Right lobe of liver (tissue), 6 donors: Measurements from ENCODE around the gene FLAD1. TPM values are rescaled to one million over a fixed set of nuclear protein-coding genes. Genes with fewer than 3 reads are reported as not detected.

Source experiments
- ATAC-seq, 4 donors: fragments of 200-7000 bp; cut with Tn5 transposase; one replicate each; pipeline ENCODE4 v1.9.1; 2020; ENCODE audit warnings: mild to moderate bottlenecking in 4 of 4, moderate library complexity in 4 of 4
- DNase-seq, 3 donors: peaks; one replicate each; pipeline ENCODE4 v3.0.0-alpha.2; 2020
- H3K27ac ChIP-seq, 3 donors: fragments of 200-600 bp; one replicate each; pipeline ENCODE4 v1.8.0; 2022
- H3K27me3 ChIP-seq, 2 donors: fragments of 200-600 bp; one replicate each; pipeline ENCODE4 v1.8.0; 2022
- H3K36me3 ChIP-seq, 4 donors: fragments of 200-600 bp; sonication (generic) in 1 of 4; one replicate each; pipeline versions ENCODE4 v1.5.1 to v1.8.0; 2017 to 2022; ENCODE audit warnings: control low read depth in 1 of 4
- H3K4me1 ChIP-seq, 4 donors: fragments of 200-600 bp; sonication (generic) in 1 of 4; one replicate each; pipeline versions ENCODE4 v1.5.1 to v1.8.0; 2017 to 2022; ENCODE audit warnings: control low read depth in 1 of 4
- H3K4me3 ChIP-seq, 3 donors: fragments of 200-600 bp; one replicate each; pipeline ENCODE4 v1.8.0; 2022
- H3K9me3 ChIP-seq, 4 donors: fragments of 200-600 bp; sonication (generic) in 1 of 4; one replicate each; pipeline versions ENCODE4 v1.5.1 to v1.8.0; 2017 to 2022; ENCODE audit warnings: control low read depth in 1 of 4
- POLR2A ChIP-seq: fragments of 450-650 bp; IDR thresholded peaks from one replicate; pipeline ENCODE4 v1.6.1; 2017; ENCODE audit warnings: antibody characterized with exemption, mild to moderate bottlenecking
- WGBS: methylation state at CpG from one replicate; pipeline ENCODE4 v1.1.6; 2018; ENCODE audit warnings: low coverage, low lambda C conversion rate; ENCODE audit not compliant: insufficient coverage; ENCODE audit errors: missing lambda C conversion rate; 5-methylcytosine and 5-hydroxymethylcytosine counted together
- intact Hi-C, 2 donors: fragments of 100-400 bp; cut with DNase I; formaldehyde crosslinking; loops; one replicate each; pipeline versions ENCODE4 v1.11.2 to v1.14.1; 2022
- total RNA-seq, 6 experiments: library from RNA; depleted of rRNA in 2 of 6; stranded (reverse); fragments of >200 nt in 2 of 6; fragmentation: NEBNext Ultra II Directional in 3 of 6; extraction: Animal tissue kit (Norgen Biotek cat#: 25700) in 3 of 6; gene quantifications; one replicate each; pipeline versions ENCODE4 v1.1.0 to v1.2.4, GENCODE V29; 2016 to 2023
- TF ChIP-seq, protein P1 (sequence below), 4 donors: fragments of 200-600 bp in 3 of 4; fragments of 450-650 bp in 1 of 4; IDR thresholded peaks; one replicate each; pipeline versions ENCODE4 v1.5.1 to v1.8.0; 2016 to 2022; ENCODE audit warnings: antibody characterized with exemption in 4 of 4, mild to moderate bottlenecking in 2 of 4
- donor health status: DM: no; HTN: yes; CAD: no.
- donor health status: DM: no; HTN: no; CAD: no.
- donor health status: DM: no; HTN: no; CAD: no.
- donor health status: DM: no; HTN: yes; CAD: no.
- donor health status: DM: no; HTN: yes; CAD: no.

Gene FLAD1
- total RNA-seq, 6 experiments from 2014 or later, result 18.3 to 33.1 (median 24.6) TPM

DNA sequence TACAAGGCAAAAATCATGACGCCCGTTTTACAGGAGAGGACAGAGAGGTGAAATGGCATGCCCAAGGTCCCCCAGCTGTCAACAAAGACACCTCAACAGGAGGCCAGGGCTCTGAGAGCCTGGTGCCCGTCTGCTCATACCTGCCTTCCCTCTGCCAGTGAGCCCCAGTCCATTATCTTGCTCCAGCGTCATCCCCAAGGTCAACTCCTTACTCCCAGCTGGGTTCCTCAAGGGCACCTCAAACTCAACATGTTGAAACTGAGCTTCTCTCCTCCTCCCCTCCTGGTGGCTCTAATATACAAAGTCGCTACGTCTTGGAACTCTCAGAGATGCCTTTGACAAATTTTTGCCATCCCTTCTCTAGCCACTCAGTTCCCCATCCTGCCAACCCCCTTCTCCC lies 30.5 kb upstream of the FLAD1 start:
- Histone ChIP-seq H3K27ac (no peak overlapping the region), H3K4me1 (peaks cover 0 to 25% (median 4%) of the 10 kb centered on the region in 4 donors)
- TF ChIP-seq, protein P1, sequence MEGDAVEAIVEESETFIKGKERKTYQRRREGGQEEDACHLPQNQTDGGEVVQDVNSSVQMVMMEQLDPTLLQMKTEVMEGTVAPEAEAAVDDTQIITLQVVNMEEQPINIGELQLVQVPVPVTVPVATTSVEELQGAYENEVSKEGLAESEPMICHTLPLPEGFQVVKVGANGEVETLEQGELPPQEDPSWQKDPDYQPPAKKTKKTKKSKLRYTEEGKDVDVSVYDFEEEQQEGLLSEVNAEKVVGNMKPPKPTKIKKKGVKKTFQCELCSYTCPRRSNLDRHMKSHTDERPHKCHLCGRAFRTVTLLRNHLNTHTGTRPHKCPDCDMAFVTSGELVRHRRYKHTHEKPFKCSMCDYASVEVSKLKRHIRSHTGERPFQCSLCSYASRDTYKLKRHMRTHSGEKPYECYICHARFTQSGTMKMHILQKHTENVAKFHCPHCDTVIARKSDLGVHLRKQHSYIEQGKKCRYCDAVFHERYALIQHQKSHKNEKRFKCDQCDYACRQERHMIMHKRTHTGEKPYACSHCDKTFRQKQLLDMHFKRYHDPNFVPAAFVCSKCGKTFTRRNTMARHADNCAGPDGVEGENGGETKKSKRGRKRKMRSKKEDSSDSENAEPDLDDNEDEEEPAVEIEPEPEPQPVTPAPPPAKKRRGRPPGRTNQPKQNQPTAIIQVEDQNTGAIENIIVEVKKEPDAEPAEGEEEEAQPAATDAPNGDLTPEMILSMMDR (IDR thresholded peaks at IDR 0.05), result no peak
- TF ChIP-seq POLR2A, result no peak

DNA sequence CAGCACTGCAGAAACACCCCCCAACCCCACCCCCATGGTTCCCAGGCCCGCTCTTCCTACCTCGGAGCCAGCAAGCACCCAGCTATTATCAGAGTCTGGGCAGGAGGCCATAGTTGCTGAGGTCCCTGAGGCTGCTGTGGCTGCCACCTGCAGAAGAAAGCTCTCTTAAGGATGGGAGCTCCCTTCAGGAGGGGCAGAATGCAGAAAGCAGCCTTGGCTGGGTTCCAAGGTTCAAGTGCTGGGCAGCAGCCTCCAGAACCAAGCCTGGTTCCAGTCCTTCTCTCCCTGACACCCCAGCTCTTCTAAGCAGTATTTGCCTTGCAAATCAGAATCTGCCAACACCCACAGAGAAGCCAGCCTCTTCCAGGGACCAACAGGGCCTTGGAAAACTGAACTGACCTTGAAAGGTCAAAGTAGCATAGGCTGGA lies 29.5 kb upstream of the FLAD1 start:
- DNase-seq, result no peak
- no peak overlapping the region for H3K27ac ChIP-seq
- ATAC-seq, result no peak
- no peaks in the 10 kb centered on the region for H3K9me3 ChIP-seq
- H3K4me1 ChIP-seq, result peaks cover 0 to 25% (median 4%) of the 10 kb centered on the region in 4 donors
- H3K36me3 ChIP-seq, result peaks cover 0 to 4% (median under 1%) of the 10 kb centered on the region in 4 donors
- H3K27me3 ChIP-seq, result no peaks in the 10 kb centered on the region
- WGBS, result 73% methylated on average over 2 of the region's 2 CpGs
- no peak for TF ChIP-seq POLR2A
- intact Hi-C loops, result loop anchor here in 1 of 2 donors (10.0 kb wide), 1 partner anchor 101 kb away; the partner anchor contains the start of gene ADAM15
- no peak overlapping the region for H3K4me3 ChIP-seq

More for the DNA sequence above, 30.5 kb upstream of the FLAD1 start:
- no peak overlapping the region for H3K4me3 ChIP-seq
- intact Hi-C loops, result loop anchor here in 1 of 2 donors (10.0 kb wide), 1 partner anchor 102 kb away; the partner anchor contains the start of gene ADAM15
- H3K9me3 ChIP-seq, result no peaks in the 10 kb centered on the region
- H3K27me3 ChIP-seq, result no peaks in the 10 kb centered on the region
- 100% methylated on average over 2 of the region's 6 CpGs for WGBS
- ATAC-seq, result no peak
- DNase-seq, result peak in 1 of 3 donors; percentile 11
- H3K36me3 ChIP-seq, result no peaks in the 10 kb centered on the region

DNA sequence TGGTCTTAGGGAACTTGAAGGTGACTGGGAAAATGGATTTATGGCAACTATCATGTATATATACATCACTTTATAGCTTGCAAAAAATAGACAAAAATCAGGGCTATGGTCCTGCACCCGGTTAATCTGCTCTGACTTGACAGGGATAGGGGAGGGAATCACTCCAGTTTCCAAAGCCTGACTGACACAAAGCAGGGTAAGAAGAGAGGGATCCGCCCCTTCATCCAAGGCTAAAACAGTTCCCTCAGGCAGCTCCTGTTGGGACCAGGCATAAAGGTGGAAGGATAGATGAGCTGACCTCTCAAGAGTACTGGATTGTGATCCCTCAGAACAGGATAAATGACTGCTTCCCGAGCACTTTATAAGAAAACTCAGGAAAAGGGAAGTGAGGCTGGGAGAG lies 28.6 kb upstream of the FLAD1 start:
- Histone ChIP-seq H3K27ac (peak overlapping the region in 1 of 3 donors; percentile 74), H3K27me3 (no peaks in the 10 kb centered on the region), H3K4me1 (peaks cover 0 to 25% (median 4%) of the 10 kb centered on the region in 4 donors), H3K36me3 (peaks cover 0 to 11% (median 2%) of the 10 kb centered on the region in 4 donors), H3K9me3 (no peaks in the 10 kb centered on the region), H3K4me3 (no peak overlapping the region)
- intact Hi-C loops, result loop anchor here in 1 of 2 donors (10.0 kb wide), 1 partner anchor 100 kb away; the partner anchor contains the start of gene ADAM15
- DNase-seq, result no peak
- ATAC-seq, result no peak
- WGBS, result 87% methylated on average over 2 of the region's 3 CpGs
- TF ChIP-seq, protein P1 (IDR thresholded peaks at IDR 0.05), result no peak
- TF ChIP-seq POLR2A, result no peak

DNA sequence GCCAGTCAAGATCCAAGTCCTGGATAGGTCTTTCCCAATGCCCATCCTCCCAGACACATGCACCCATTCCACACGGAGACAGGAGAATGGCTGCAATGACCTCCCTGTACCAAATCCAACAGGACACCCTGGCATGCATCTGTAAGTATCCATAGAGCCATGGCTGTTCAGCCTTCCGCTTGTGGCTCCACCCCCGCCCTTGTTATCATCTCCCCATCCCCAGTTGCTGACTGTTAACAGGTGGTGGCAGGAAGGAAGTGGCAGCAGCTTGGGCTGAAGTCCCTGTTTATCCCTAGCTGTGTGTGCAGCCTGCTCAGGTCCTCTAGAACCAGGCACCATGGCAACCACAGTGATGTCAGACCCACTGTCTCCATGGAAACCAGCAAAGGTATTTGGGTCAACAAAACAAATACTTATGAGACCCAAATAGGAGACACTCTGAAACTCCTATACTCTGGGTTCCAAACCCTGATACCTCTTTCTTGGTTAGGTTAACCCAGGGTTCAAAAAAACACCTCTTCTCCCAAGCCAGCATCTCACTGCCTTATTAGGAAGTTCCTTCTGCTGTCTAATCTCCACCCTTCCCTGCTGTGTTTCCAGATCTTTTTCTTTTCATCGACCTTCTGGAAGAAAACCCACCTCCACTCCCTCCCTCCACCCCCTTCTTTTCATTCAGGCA lies 28.0 kb upstream of the FLAD1 start:
- peak overlapping the region; percentile 35 to 66 (median 54) for H3K4me3 ChIP-seq
- peak in 1 of 3 donors; percentile 48 for DNase-seq
- intact Hi-C loops, result loop anchor here in 1 of 2 donors (10.0 kb wide), 1 partner anchor 100 kb away; the partner anchor contains the start of gene ADAM15

More for the DNA sequence above, 28.0 kb upstream of the FLAD1 start:
- Histone ChIP-seq H3K27me3 (no peaks in the 10 kb centered on the region), H3K36me3 (peaks cover 0 to 12% (median 2%) of the 10 kb centered on the region in 4 donors), H3K27ac (peak overlapping the region; percentile 35 to 74 (median 60)), H3K4me1 (peaks cover 0 to 25% (median 4%) of the 10 kb centered on the region in 4 donors), H3K9me3 (no peaks in the 10 kb centered on the region)
- WGBS, result 14% methylated on average over 3 of the region's 4 CpGs
- TF ChIP-seq POLR2A, result no peak
- TF ChIP-seq, protein P1 (IDR thresholded peaks at IDR 0.05), result no peak
- peak in 3 of 4 donors; percentile 16 to 39 (median 28) for ATAC-seq
